AG08395 (cell line): ENCODE data around the gene PXYLP1.

ENCODE experiments used
- DNase-seq: peaks from one replicate; pipeline ENCODE4 v3.0.0; 2012; ENCODE audit warnings: mixed read lengths, low spot score

Gene PXYLP1

GRCh38 chr3:141272906-141273662, 41.5 kb downstream of the PXYLP1 start:
- DNase-seq: no peak

DNA sequence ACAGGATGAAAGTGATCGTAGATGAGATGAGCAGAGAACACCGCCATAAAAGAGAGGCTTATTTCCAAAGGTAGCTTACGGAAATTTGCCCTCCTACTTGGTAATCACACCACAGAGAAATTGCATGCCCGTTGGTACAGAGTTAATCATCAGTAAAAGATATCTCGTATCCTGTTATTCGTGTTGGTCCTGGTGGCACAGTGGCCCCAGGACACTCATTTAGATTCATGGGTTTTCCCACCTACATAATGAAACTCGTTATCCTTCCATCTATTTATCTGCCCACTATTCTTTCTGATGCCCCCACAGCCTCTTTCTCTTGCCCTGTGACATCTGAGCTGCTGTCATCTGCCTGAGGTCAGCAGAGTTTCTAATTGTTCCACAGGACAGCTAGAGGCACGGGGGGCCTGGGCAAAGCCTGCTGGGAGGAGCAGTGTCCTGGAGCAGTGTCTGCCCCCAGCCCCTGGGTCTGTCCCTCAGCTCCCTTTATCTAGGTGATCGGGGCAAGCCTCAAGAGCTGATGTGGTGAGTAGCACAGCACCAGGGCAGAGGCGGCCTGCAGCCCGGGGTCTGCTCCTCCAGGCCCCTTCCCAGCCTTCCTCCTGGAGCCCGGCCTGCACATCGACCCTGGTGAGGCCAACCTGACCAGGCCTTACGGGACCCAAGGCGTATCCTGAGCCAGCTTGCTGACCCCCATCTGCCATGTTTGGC, 42.2 kb downstream of the PXYLP1 start:
- no peak for DNase-seq

DNA sequence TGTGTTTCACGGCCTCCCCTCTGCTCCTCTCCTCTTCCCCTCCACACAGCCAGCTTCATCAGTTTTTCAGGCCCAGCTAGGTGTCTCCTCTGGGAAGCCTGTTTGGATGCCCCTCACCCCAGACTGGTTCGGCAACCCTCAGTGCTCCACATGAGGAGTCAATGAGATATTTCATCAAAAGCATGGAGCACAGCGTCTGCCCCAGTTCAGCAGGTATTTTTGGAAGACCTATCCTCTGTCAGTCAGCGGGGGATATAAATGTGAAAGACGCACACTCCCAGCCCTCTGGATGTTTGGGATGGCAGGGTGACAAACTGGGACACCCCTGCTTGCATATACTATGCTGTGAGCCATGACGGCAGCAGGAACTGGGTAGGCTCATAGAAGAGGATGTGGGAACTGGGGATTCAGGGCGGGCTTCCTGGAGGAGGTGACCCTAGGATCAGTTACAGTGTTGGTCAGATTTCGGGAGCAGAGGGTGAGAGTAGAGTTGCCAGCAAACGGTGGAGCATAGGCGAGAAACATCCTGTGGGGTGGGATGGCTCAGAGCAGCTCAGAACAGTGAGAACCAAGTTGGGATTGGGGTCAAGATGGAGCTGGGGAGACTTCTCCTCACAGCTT, 42.9 kb downstream of the PXYLP1 start:
- DNase-seq: no peak

- peak; percentile 75 for DNase-seq
Measured at GRCh38 chr3:141275032-141275422, 43.4 kb downstream of the PXYLP1 start.

DNA sequence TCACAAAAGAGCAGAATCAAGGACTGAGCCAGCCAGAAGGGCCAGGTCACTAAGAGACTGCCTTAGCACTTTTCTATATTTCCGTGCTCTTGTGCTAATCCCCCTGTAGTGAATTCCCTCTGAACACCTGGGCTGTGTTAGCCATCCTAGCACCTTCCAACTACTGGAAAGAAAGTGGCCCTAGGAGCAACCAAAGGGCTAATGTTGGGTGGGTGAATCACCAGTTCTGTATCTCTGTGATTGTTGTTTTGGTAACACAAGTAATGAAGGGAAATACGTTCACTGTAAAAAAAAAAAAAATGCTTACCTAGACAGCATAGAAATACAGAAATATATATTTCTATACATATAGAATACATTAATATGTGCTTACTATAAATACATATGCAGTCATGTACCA, 43.9 kb downstream of the PXYLP1 start:
- DNase-seq: no peak

DNA sequence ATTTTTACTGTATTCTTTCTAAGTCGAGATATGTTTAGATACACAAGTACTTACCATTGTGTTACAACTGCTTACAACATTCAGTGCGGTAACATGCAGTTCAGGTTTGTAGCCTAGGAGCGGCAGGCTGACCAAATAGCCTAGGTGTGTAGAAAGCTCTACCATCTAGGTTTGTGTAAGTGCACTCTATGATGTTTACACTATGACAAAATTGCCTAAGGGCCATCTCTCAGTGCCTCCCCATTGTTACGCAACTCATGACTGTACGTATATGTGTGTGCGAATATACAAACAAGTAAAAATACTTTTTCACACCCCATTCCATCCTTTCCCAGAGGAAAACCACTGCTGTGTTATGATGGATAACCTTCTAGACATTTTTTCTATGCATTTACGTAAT, 44.3 kb downstream of the PXYLP1 start:
- no peak for DNase-seq

GRCh38 chr3:141276398-141276797, 44.8 kb downstream of the PXYLP1 start:
- no peak for DNase-seq

DNA sequence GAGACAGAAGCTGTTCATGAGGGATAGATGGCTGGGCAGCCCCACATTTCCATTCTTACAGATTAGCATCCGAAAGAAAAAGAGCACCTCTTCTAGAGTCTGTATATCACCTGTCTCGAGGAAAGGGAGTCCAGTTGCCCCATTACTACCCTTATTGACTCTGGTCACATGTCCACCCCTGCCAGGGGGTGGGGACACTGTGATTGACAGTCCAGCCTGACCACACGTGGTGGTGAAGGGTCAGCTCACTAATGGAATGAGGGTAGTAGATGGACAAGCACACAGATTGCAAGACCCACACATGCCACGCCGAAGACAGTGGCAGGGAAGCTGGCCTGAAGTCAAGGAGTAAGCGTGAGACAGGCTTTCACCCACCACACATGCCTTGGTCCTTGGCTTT, 45.8 kb downstream of the PXYLP1 start:
- no peak for DNase-seq

- no peak for DNase-seq
Measured at GRCh38 chr3:141278196-141279076, 46.8 kb downstream of the PXYLP1 start.

- DNase-seq: peak; percentile 31
Measured at GRCh38 chr3:141279077-141279967, 47.7 kb downstream of the PXYLP1 start.

DNA sequence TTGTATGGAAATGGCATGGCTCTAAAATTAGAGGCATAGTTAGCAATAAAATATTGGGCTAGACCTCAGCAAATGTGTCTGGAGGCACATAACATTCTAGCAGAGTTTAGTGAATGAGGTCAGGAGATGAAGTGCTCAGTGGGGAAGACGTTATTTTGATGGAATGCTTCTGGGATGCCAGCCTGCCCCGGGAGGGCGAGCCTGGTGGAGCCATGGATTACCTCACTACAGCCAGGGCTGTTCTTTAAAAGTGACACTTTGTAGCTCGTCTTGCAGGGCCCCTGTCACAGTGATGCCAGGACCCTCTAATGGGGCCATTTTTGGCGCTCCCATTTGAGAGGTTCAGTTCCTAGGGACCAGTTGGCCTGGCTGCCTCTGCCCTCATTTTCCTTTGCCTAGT, 48.5 kb downstream of the PXYLP1 start:
- DNase-seq: peak; percentile 86

DNA sequence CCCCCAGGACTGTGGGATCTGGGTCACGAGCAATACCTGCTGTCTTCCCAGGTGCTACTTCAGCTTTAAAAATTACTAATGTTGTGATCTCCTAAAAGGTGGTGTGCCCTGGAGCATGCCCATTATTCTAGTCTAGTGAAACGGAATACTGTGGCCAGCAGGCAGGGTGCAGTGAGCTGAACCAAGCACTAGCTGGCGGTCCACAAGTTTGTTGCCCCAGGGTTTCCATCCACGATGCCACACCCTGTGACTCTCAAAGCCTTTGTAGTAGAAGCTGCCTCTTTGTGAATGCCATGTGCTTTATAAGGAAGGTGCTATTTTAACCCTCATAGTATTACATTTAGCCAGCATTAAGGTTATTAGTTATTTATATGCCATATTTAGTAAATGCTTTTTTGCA, 49.1 kb downstream of the PXYLP1 start:
- no peak for DNase-seq

GRCh38 chr3:141285570-141285969, 53.9 kb downstream of the PXYLP1 start:
- no peak for DNase-seq

DNA sequence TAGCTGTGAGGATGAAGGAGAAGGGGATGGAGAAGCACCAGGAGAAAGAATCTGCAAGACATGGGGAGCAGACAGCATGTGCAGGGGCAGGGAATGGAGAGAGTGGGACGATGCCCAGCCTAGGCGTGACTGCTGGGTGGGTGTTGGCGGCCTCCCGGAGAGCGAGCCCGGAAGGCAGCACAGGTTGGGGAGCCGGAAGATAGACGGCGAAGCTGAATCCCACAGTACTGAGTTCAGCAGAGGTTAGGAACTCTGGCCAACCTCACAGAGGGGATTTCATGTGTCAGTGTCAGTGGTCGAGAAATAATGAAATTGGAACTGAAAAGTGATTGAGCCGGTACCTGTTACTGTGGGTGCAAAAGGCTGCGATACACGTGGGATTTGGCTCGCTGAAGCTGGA, 55.2 kb downstream of the PXYLP1 start:
- no peak for DNase-seq

GRCh38 chr3:141287326-141287725, 55.7 kb downstream of the PXYLP1 start:
- DNase-seq: no peak

GRCh38 chr3:141288336-141288990, 56.8 kb downstream of the PXYLP1 start:
- DNase-seq: no peak

- DNase-seq: no peak
Measured at GRCh38 chr3:141289228-141289772, 57.7 kb downstream of the PXYLP1 start.

DNA sequence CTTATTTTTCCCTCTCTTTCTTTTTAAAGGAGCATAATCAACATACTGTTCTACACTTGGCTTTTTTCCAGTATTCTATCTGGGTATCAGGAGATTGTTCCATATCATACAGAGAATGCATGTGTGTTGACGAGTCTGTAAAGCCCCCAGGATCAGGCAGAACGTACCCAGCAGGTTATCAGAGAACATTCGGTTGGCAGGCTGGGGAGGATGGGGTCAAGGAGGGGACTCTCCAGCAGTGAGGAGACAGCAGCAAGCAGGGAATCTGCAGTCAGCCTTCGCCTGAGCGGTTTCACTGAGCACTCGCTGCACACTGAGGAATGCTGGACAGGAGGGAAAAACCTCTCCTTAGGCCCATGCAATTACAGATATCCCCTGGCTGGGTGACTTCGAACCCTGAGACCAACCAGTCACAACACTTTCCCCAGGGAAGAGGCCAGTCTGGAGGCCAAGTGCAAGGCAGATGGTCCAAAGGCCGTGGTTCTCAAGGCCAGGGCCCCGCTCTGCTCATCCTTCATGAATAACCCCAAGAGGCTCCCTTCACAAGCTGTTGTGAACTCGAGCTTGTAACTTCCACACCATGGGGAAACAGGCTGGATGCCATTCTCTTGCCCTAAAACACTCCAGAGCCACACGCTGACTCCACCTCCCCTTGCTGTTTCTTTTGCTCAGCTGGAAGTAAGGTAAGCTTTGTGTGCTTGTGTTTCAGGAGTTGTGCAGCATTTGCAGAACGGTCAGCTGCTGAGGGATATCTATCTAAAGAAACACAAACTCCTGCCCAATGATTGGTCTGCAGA, 60.1 kb downstream of the PXYLP1 start:
- DNase-seq: no peak

DNA sequence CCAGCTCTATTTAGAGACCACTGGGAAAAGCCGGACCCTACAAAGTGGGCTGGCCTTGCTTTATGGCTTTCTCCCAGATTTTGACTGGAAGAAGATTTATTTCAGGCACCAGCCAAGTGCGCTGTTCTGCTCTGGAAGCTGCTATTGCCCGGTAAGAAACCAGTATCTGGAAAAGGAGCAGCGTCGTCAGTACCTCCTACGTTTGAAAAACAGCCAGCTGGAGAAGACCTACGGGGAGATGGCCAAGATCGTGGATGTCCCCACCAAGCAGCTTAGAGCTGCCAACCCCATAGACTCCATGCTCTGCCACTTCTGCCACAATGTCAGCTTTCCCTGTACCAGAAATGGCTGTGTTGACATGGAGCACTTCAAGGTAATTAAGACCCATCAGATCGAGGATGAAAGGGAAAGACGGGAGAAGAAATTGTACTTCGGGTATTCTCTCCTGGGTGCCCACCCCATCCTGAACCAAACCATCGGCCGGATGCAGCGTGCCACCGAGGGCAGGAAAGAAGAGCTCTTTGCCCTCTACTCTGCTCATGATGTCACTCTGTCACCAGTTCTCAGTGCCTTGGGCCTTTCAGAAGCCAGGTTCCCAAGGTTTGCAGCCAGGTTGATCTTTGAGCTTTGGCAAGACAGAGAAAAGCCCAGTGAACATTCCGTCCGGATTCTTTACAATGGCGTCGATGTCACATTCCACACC, 60.9 kb downstream of the PXYLP1 start:
- no peak for DNase-seq
